ENCODE measurements around the gene PRKAG2. TPM values are rescaled to one million over a fixed set of nuclear protein-coding genes. Genes with fewer than 3 reads are reported as not detected.
A peak's percentile ranks its signal among the peaks of the same experiment; 100 is the strongest.
"Not testable (repeated sequence)": the region's sequence is repeated elsewhere in the genome, so short reads cannot be mapped to it uniquely, and the experiment has no call there.

Gene PRKAG2
- total RNA-seq, 2 donors from 2014 or later = 38.3 to 78.5 TPM

DNA sequence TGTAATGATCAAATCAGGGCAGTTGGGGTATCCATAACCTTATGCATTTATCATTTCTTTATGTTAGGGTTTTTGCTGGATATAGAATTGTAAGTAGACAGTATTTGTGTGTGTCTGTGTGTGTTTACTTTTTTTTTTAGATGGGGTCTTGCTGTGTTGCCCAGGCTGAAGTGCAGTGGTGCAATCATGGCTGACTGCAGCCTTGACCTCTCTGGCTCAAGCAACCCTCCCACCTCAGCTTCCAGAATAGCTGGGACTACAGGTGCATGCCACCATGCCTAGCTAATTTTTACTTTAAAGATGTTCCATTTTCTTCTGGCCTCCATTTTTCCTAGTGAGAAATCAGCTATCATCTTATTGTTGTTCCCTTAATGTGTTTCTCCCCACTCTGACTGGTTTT lies 347.1 kb downstream of the PRKAG2 start:
- H3K27ac ChIP-seq = no peak overlapping the region
- H3K9me3 ChIP-seq = peaks cover 7% of the 10 kb centered on the region
- H3K27me3 ChIP-seq (replicated peaks; ENCODE audit: insufficient read depth) = no peaks in the 10 kb centered on the region
- ATAC-seq (ENCODE audit: insufficient number of reproducible peaks, low FRiP score, low read depth) = no peak
- TF ChIP-seq, protein P1, sequence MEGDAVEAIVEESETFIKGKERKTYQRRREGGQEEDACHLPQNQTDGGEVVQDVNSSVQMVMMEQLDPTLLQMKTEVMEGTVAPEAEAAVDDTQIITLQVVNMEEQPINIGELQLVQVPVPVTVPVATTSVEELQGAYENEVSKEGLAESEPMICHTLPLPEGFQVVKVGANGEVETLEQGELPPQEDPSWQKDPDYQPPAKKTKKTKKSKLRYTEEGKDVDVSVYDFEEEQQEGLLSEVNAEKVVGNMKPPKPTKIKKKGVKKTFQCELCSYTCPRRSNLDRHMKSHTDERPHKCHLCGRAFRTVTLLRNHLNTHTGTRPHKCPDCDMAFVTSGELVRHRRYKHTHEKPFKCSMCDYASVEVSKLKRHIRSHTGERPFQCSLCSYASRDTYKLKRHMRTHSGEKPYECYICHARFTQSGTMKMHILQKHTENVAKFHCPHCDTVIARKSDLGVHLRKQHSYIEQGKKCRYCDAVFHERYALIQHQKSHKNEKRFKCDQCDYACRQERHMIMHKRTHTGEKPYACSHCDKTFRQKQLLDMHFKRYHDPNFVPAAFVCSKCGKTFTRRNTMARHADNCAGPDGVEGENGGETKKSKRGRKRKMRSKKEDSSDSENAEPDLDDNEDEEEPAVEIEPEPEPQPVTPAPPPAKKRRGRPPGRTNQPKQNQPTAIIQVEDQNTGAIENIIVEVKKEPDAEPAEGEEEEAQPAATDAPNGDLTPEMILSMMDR (IDR thresholded peaks at IDR 0.05) = no peak
- DNase-seq (ENCODE audit: low spot score) = no peak
- no peaks in the 10 kb centered on the region for H3K4me1 ChIP-seq (ENCODE audit: control insufficient read depth in 1 of 2, low read depth in 2 of 2)
- H3K36me3 ChIP-seq = no peaks in the 10 kb centered on the region
- H3K4me3 ChIP-seq = no peak overlapping the region

DNA sequence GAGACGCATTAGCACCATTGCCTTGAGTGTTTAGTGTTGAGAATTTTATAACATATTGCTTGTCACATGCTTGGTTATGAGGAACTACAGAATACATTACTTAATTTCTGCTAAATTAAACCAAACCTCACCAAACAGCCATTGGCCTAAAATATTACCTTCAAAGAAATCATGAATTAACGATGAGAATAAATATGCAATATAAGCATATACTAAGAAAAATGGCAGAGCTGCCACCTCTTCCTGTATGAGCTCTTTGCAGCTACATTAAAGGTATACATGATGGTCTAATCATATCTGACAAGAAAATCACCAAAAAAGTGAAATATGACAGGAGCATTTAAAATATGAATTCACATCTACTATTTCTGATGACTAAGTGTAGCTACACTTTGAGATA lies 352.1 kb downstream of the PRKAG2 start:
- Histone ChIP-seq H3K36me3 (no peaks in the 10 kb centered on the region), H3K27ac (no peak overlapping the region), H3K27me3 (replicated peaks; ENCODE audit: insufficient read depth) (no peaks in the 10 kb centered on the region), H3K4me3 (no peak overlapping the region), H3K4me1 (ENCODE audit: control insufficient read depth in 1 of 2, low read depth in 2 of 2) (peaks cover 5 to 6% of the 10 kb centered on the region in 2 donors), H3K9me3 (peaks cover 1% of the 10 kb centered on the region)
- TF ChIP-seq, protein P1 (IDR thresholded peaks at IDR 0.05) = no peak
- no peak for ATAC-seq (ENCODE audit: insufficient number of reproducible peaks, low FRiP score, low read depth)
- DNase-seq (ENCODE audit: low spot score) = no peak

DNA sequence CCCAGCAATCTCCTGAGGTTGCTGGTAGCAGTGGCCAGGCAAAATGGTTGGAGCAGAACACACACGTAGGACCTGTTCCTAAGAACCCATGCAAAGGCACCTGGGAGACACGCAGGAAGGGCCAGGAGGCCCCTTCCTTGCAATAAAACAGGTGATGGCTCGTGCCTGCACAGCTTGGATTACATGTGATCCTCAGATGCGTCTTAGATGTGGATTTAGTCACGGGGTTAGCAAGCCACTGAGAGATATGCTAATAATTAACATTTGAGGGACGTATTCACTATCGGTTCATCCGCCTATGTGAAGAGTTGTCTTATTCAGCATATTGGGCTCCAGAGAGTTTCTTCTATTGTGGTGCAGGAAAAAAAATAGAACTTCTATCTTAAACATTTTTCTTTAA lies 352.6 kb downstream of the PRKAG2 start:
- Histone ChIP-seq H3K9me3 (no peaks in the 10 kb centered on the region), H3K27ac (no peak overlapping the region), H3K4me1 (ENCODE audit: control insufficient read depth in 1 of 2, low read depth in 2 of 2) (peaks cover 5 to 6% of the 10 kb centered on the region in 2 donors), H3K36me3 (no peaks in the 10 kb centered on the region), H3K4me3 (no peak overlapping the region), H3K27me3 (replicated peaks; ENCODE audit: insufficient read depth) (no peaks in the 10 kb centered on the region)
- DNase-seq (ENCODE audit: low spot score) (no peak), ATAC-seq (ENCODE audit: insufficient number of reproducible peaks, low FRiP score, low read depth) (no peak)
- TF ChIP-seq, protein P1 (IDR thresholded peaks at IDR 0.05) = no peak

DNA sequence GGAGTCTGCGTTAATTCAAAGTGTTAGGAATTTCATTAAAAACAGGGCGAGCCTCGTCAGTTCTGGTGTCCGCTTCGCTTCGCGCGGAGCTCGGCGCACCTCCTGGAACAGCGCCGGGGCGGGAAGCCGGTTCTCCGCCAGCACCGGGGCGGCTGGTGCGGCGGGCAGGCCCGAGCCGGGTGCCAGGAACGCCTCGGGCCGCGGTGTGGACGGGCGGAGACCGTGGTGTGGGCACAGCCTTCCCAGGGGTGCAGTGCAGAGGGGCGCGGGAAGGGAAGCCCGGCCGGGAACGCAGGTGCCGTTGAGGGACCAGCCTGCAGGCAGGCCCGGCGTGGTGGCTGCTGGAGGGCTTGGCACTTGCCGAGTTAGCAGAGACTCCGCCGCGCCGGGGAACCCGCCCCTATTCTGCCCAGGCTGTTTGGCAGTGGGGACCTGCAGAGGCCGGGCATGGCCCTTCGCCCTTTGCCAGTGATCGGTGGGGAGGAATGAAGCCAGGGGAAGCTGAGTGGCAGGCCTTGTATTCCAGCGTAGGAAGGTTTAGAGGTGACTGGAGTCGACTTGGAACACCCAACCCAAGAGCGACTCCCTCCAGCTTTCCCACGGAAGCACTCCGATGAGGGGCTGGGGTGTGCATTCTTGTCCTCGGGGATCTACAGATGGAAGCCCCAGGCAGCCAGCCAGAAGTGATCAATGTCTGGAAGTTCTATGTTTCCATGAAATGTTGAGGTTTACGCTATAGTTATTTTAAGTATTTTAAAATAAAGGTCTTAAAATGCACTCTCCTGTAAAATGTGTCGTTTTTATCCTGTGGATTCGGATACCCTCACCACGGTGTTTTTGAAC lies 356.3 kb downstream of the PRKAG2 start:
- TF ChIP-seq, protein P1 (IDR thresholded peaks at IDR 0.05) = no peak
- ATAC-seq (ENCODE audit: insufficient number of reproducible peaks, low FRiP score, low read depth) (no peak), DNase-seq (ENCODE audit: low spot score) (peak; percentile 22)
- Histone ChIP-seq H3K9me3 (no peaks in the 10 kb centered on the region), H3K4me1 (ENCODE audit: control insufficient read depth in 1 of 2, low read depth in 2 of 2) (peaks cover 20 to 29% of the 10 kb centered on the region in 2 donors), H3K36me3 (no peaks in the 10 kb centered on the region), H3K27ac (peak overlapping the region; percentile 91 to 97), H3K27me3 (replicated peaks; ENCODE audit: insufficient read depth) (no peaks in the 10 kb centered on the region), H3K4me3 (peak overlapping the region; percentile 95)

DNA sequence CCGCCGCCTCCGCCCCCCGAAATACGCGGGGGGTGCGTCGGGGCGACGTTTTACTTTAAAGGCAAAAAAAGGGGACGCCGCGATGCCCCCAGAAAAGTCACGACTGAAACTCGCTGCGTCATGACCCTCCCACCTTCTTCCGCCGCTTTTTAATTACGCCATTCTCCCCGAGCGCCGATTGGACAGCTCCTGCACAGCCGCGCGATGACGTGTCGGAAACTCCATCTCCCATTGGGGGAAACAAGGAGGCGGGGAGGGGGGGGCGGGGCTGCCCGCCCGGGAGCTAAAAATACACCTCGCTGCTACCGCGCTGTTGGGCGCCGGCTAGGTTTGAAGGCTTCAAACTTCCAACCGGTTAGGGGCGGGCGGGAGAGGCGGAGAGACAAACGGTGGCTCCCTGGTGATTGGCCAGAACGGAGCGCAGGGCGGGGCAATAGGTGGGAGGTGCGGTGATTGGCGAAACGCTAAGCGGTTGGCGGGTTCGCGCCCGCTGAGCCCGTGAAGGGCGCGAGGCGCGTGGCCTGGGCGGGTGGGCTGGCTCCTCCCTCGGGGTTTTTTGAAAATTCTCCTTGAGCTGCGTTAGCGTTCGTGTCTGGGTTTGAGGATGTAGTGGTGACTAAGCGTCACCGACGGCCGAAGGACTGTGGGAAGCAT lies 357.0 kb downstream of the PRKAG2 start, which contains the start of gene RHEB:
Gene RHEB, minus strand, starts transcription at position 131 of the 654 bp plus-strand sequence. CDS start 384 bp downstream, outside the sequence.
- Histone ChIP-seq H3K4me3 (peak within 1 kb of the TSS; percentile 95), H3K9me3 (no peaks in the 10 kb centered on the region), H3K27ac (peak within 1 kb of the TSS; percentile 97 to 98), H3K27me3 (replicated peaks; ENCODE audit: insufficient read depth) (no peaks in the 10 kb centered on the region), H3K4me1 (ENCODE audit: control insufficient read depth in 1 of 2, low read depth in 2 of 2) (peaks cover 25 to 36% of the 10 kb centered on the region in 2 donors), H3K36me3 (no peaks in the 10 kb centered on the region)
- DNase-seq (ENCODE audit: low spot score) (peak; percentile 96), ATAC-seq (ENCODE audit: insufficient number of reproducible peaks, low FRiP score, low read depth) (peak; percentile 90)
- TF ChIP-seq, protein P1 (IDR thresholded peaks at IDR 0.05) = no peak

DNA sequence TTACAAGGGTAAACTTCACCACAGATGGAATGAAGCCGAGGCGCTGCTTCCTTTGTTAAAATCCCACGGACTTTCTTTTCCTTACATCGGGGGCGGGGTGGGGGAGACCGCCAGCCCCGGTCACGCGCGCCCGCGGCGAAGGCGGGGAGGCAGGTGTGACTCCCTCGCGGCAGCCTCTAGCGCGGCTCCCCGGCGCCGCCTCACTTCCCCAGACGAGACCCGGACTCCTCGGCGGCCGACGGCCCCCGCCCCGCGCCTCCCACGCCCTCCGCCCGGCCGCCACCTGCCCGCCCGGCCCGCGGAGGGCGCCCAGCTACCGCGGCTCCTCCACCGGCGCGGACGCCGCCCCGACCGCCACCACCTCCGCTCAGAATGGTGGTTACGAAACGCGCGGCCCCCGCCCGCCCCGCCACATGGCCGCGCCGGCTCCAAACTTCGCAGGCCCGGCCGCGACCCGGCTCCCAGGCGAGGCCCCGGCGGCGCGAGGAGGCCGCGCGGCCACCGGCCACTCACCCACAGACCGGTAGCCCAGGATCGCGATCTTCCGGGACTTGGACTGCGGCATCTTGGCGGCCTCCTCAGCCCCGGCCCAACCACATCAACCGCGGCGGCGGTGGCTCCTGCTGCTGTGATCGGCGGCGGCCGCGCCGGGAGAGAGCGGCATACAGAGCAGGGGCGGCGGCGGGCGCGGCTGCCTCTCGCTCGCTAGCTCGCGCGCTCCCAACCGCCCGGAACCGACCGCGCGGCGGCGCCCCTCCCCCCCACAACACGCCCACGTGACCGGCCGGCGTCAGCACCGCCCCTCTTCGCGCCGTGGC lies 357.8 kb downstream of the PRKAG2 start:
- H3K36me3 ChIP-seq; H3K9me3 ChIP-seq; H3K27me3 ChIP-seq (replicated peaks; ENCODE audit: insufficient read depth); DNase-seq (ENCODE audit: low spot score): not testable (repeated sequence)
- ATAC-seq (ENCODE audit: insufficient number of reproducible peaks, low FRiP score, low read depth) = peak; percentile 90
- H3K27ac ChIP-seq = peak overlapping the region; percentile 97 to 98
- peak overlapping the region; percentile 95 for H3K4me3 ChIP-seq
- peaks cover 25 to 40% of the 10 kb centered on the region in 2 donors for H3K4me1 ChIP-seq (ENCODE audit: control insufficient read depth in 1 of 2, low read depth in 2 of 2)
